ENCODE data around the gene CORO2B.

CORO2B gene

GRCh38 chr15:68672251-68672650 is 93.5 kb downstream of the CORO2B start:
- peaks cover 7% of the 10 kb centered on the region; the same call in 1 of the 2 replicates for H3K36me3 ChIP-seq
- H3K27ac ChIP-seq: no peak overlapping the region
- no peak overlapping the region for H3K4me3 ChIP-seq (ENCODE audit: low read depth, low read length)
- no peak for DNase-seq
- H3K27me3 ChIP-seq (ENCODE audit: insufficient read depth, low read depth, severe bottlenecking): no peaks in the 10 kb centered on the region
- H3K9me3 ChIP-seq (ENCODE audit: severe bottlenecking): no peaks in the 10 kb centered on the region
- TF ChIP-seq CTCF (IDR thresholded peaks at IDR 0.05; ENCODE audit: low read depth, low read length): no peak

- Histone ChIP-seq H3K9me3 (ENCODE audit: severe bottlenecking) (no peaks in the 10 kb centered on the region), H3K36me3 (peaks cover 3% of the 10 kb centered on the region; the same call in 1 of the 2 replicates), H3K27me3 (ENCODE audit: insufficient read depth, low read depth, severe bottlenecking) (no peaks in the 10 kb centered on the region), H3K4me3 (ENCODE audit: low read depth, low read length) (no peak overlapping the region), H3K27ac (no peak overlapping the region)
- DNase-seq: peak; percentile 62
- TF ChIP-seq CTCF (IDR thresholded peaks at IDR 0.05; ENCODE audit: low read depth, low read length): peak; percentile 68
Observed at GRCh38 chr15:68672781-68673205, 94.0 kb downstream of the CORO2B start.

GRCh38 chr15:68674975-68675374 is 96.2 kb downstream of the CORO2B start:
- H3K4me3 ChIP-seq (ENCODE audit: low read depth, low read length): no peak overlapping the region
- H3K36me3 ChIP-seq: no peaks in the 10 kb centered on the region; the same call in 1 of the 2 replicates
- DNase-seq: no peak
- H3K9me3 ChIP-seq (ENCODE audit: severe bottlenecking): no peaks in the 10 kb centered on the region
- no peak overlapping the region; the same call in 1 of the 2 replicates for H3K27ac ChIP-seq
- TF ChIP-seq CTCF (IDR thresholded peaks at IDR 0.05; ENCODE audit: low read depth, low read length): no peak
- no peaks in the 10 kb centered on the region for H3K27me3 ChIP-seq (ENCODE audit: insufficient read depth, low read depth, severe bottlenecking)

GRCh38 chr15:68676011-68676605 is 97.3 kb downstream of the CORO2B start:
- no peaks in the 10 kb centered on the region for H3K9me3 ChIP-seq (ENCODE audit: severe bottlenecking)
- TF ChIP-seq CTCF (IDR thresholded peaks at IDR 0.05; ENCODE audit: low read depth, low read length): no peak
- DNase-seq: no peak
- peak overlapping the region; percentile 79; the same call in 1 of the 2 replicates for H3K27ac ChIP-seq
- H3K27me3 ChIP-seq (ENCODE audit: insufficient read depth, low read depth, severe bottlenecking): no peaks in the 10 kb centered on the region
- H3K4me3 ChIP-seq (ENCODE audit: low read depth, low read length): no peak overlapping the region
- peaks cover 3% of the 10 kb centered on the region for H3K36me3 ChIP-seq

GRCh38 chr15:68676926-68677325 is 98.1 kb downstream of the CORO2B start:
- Histone ChIP-seq H3K9me3 (ENCODE audit: severe bottlenecking) (no peaks in the 10 kb centered on the region), H3K27ac (peak overlapping the region; percentile 79), H3K4me3 (ENCODE audit: low read depth, low read length) (no peak overlapping the region), H3K36me3 (peaks cover 3% of the 10 kb centered on the region; the same call in 1 of the 2 replicates), H3K27me3 (ENCODE audit: insufficient read depth, low read depth, severe bottlenecking) (no peaks in the 10 kb centered on the region)
- TF ChIP-seq CTCF (IDR thresholded peaks at IDR 0.05; ENCODE audit: low read depth, low read length): no peak
- DNase-seq: no peak

- Histone ChIP-seq H3K9me3 (ENCODE audit: severe bottlenecking) (no peaks in the 10 kb centered on the region), H3K27me3 (ENCODE audit: insufficient read depth, low read depth, severe bottlenecking) (no peaks in the 10 kb centered on the region), H3K4me3 (ENCODE audit: low read depth, low read length) (no peak overlapping the region), H3K36me3 (peaks cover 3% of the 10 kb centered on the region; the same call in 1 of the 2 replicates), H3K27ac (peak overlapping the region; percentile 79)
- no peak for DNase-seq
- no peak for TF ChIP-seq CTCF (IDR thresholded peaks at IDR 0.05; ENCODE audit: low read depth, low read length)
Observed at GRCh38 chr15:68677996-68678395, 99.2 kb downstream of the CORO2B start.

Data from WERI-Rb-1 (cell line).